ENCODE data around the gene CST5.
A peak's percentile ranks its signal among the peaks of the same experiment; 100 is the strongest.
"Not testable (repeated sequence)": the region's sequence is repeated elsewhere in the genome, so short reads cannot be mapped to it uniquely, and the experiment has no call there.

CST5 gene, protein sequence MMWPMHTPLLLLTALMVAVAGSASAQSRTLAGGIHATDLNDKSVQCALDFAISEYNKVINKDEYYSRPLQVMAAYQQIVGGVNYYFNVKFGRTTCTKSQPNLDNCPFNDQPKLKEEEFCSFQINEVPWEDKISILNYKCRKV

GRCh38 chr20:23879328-23879798 lies at the start of gene CST5:
TSS of gene CST5 (minus strand) at chr20:23879748. CDS start at chr20:23879676, 72 bp downstream.
- DNase-seq, result no peak

DNA sequence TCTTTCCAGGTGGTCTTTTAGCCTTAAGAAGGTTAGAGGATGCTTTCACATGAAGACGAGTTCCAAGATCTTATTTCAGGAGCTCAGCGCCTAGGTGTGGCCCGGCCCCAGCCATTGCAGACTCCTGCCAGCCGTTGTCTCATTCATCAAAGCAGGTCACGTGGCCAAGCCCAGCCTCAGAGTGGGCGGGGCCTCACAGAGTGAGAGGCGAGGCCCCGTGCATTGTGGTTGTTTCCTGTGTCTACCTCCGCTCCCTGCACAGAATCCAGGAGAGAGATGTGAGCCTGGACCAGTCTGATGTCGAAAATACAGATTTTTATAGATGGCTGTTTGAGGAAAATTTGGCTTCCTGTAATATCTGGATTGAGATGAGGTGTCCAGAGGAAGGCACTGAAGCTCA lies 49.2 kb upstream of the CST5 start:
- DNase-seq, result no peak

DNA sequence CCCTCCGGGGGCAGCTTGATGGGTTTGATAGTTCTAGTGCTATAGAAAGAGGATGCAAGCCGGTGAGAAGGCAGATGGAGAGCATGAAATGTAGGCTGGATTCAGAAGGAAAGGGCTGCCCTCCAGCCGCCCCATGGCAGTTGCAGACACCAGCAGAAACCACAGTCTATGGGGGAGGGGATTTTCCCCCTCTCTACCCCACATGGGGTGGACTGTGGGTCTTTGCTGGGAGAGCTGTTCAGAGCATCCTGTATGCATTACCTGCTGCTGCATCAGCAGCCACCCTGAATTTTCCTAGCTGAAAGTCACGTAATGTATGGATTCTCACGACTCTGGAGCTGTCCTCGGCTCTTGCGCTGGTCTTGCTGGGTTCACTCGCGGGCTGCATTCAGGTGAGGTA lies 48.8 kb upstream of the CST5 start:
- no peak for DNase-seq

GRCh38 chr20:23926944-23927872 lies 47.7 kb upstream of the CST5 start:
- DNase-seq, result no peak

GRCh38 chr20:23926526-23926880 lies 47.0 kb upstream of the CST5 start:
- DNase-seq, result no peak

- DNase-seq, result no peak
Measured at GRCh38 chr20:23925789-23926525, 46.4 kb upstream of the CST5 start.

GRCh38 chr20:23924751-23925150 lies 45.2 kb upstream of the CST5 start:
- DNase-seq, result no peak

GRCh38 chr20:23923891-23924435 lies 44.4 kb upstream of the CST5 start:
- no peak for DNase-seq

- no peak for DNase-seq
Measured at GRCh38 chr20:23923311-23923710, 43.8 kb upstream of the CST5 start.

DNA sequence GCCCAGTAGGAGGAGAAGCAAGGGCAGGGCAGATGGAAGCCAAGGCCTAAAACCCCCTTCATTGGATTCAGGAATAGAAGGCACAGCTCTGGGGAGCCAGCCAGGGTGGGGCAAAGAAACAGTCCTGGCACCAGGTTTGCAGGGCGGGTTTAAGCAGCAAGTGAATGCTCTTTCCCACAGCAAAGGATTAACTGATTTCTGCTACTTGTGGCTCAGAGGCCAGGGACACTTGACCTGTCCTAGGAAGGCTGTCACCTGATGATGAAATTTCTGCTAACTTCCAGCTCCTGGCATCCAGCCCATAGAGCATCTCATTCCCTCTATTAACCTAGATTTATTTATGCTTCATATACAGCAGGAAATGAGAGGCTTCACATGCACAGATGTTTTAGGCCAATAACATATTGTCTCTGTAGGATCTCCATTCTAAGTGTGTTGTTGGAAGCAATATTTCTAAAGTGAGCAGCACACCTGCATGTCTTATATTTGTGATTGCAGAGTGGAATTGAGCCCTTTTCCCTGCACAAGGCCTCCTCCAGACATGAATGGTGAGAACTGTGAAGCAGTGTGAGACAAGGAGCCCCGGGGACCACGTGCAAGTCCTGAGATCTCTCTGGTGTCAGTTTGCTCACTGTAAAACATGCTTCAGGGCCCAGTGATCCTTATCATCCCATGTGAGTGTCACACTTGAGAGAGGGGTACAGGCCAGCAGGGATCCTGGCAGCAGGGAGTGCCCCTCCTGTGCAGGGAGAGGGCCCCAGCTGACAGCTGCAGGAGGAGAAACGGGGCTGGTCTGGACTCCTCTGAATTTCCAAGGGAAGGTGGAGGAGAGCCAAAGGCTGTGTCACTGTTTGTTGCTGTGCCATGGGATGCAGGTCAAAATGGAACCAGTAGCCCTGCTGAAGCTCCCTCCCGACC lies 41.1 kb upstream of the CST5 start:
- DNase-seq, result no peak

GRCh38 chr20:23918896-23919295 lies 39.3 kb upstream of the CST5 start:
- DNase-seq, result no peak

DNA sequence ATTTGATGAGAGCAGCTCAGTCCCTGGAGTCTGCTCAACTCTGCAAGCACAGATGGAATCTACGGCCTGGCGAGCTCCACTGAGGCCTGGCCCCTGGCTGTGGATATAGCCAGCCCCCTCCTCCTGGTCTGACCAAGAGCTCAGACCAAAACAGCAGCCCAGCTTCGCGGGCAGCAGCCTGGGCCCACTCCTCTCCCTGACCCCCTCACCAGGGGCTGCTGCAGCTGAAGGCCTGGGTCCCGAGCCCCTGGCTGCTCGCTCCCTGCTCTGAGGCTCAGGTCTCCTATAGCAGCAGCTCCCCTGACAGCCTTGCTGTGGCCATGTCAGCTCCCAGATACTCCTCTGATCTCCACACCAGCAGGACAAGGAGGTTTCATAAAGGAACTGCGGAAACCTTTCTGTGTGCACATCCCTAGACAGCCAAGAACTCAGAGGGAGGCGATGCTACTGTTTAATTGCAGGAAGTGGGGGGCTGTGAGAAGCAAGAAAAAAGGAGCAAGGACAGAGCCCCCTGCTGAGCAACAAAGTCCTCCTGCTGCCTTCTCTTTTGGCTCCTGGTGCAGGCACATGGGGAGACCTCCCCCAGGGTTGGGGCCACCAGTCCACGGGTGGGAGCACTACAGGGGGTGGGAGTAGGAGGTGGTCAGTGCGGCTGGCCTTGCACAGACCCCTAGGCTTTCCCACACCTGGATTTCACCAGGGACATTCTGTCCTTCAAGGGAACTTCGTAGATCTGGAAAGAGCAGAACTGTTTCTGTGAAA lies 38.7 kb upstream of the CST5 start:
- DNase-seq, result no peak

DNA sequence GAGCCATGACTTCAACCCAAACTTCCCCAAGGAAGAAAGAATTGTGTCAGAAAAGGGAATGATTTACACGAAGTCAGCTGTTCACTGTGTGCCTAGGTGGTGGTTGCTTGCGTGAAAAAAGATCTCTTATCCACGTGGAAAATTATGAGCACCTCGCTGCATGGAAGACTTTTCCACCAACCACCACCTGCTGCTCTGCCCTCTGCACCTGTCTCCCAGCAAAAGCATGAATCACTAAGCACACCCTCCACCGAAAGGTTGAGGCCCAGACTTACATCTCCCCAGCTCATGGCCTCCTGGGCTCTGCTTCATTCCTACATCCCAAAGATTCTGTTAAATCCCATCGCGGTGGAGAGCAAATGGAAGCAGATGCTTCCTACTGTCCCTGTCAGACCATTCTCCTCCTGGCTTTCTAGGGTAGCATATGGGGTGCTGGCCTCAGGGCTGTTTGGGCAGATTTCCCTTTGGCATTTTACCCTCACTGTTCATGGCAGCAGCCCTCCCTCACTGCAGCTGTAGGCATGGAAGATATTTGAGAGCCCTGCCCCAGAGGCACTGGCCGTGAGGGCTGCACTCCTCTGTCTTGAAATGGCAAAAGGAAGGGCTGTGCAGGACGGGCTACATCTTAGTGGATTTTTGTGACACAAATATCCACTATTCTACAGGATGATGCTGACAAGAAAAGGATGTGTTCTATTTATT lies 37.6 kb upstream of the CST5 start:
- DNase-seq, result no peak

GRCh38 chr20:23915844-23916243 lies 36.3 kb upstream of the CST5 start:
- no peak for DNase-seq

DNA sequence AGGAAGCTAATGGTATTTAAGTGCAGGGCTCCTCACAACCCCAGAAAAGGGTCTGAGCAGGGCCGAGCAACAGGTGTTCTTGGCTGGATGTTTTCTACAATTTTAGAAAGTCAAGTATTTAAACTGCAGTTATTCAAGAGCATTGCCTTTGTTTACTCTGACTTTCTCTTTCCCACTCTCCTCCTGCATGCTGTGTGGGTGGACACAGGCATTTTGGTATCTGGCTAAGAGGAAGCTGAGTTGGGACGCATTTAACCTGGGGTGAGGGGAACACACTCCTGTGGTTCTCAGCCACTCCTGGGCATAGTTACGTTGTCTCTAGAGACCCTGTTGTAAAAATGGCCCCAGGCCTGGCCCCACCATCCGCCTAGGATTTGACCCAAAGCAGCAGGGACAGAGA lies 34.9 kb upstream of the CST5 start:
- DNase-seq, result not testable (repeated sequence)

GRCh38 chr20:23910210-23910609 lies 30.7 kb upstream of the CST5 start:
- DNase-seq, result no peak

DNA sequence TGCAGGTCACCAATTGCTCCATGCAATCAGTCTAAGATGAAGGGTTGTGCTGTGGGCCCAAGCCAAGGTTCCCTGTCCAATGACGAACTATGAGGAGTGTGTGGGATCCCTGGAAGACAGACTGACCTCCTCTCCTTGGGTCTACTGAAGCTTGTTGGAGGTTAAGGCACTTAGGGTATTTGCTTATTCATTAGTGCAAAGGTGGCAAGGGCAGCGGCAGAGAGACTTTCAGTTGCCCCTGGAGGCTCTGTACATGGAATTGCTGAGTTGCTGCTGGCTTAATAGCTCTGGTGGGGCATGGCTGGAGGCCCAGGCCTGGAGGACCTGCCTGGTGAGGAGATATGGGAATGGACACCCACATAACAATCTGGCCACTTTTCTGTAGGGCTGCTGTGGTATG lies 29.8 kb upstream of the CST5 start:
- no peak for DNase-seq

DNA sequence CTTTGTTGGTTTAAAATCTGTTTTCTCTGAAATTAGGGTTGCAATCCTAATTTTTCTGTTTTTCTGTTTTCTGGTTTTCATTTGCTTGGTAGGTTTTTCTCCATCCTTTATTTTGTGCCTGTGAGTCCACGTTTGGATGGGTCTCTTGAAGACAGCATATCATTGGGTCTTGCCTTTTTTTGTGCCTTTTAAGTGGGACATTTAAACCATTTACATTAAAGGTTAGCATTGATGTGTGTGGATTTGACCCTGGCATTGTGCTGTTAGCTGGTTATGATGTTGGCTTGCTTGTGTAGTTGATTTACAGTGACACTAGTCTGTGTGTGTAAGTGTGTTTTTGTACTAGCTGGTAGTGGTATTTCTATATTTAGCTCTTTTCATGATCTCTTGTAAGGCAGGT lies 28.0 kb upstream of the CST5 start:
- no peak for DNase-seq

DNA sequence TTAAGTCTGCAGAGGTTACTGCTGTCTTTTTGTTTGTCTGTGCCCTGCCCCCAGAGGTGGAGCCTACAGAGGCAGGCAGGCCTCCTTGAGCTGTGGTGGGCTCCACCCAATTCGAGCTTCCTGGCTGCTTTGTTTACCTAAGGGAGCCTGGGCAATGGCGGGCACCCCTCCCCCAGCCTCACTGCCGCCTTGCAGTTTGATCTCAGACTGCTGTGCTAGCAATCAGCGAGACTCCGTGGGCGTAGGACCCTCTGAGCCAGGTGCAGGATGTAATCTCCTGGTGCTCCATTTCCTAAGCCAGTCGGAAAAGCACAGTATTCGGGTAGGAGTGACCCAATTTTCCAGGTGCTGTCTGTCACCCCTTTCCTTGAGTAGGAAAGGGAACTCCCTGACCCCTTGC lies 22.8 kb upstream of the CST5 start:
- DNase-seq, result not testable (repeated sequence)

- DNase-seq, result not testable (repeated sequence)
Measured at GRCh38 chr20:23890867-23891266, 11.3 kb upstream of the CST5 start.

DNA sequence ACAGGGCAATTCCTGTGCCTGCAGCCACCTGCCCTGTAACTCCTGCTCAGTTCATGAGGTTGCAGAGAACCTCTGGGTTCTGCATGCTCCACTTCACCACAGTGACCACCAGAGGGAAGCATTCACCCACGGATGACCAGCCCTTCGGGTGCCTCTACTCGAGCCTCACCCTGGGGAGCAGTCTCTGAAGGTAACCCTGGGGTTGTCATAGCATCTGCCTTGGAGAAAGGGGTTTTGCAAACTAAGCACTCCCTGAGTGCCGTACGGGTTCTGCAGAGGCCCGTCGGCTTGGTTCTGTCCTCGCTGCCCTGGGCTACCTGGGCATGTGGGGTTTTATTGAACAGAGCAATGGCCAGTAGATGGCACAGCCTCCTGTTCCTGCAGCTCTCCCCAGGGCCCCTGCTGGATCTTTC lies 10.2 kb upstream of the CST5 start:
- DNase-seq, result peak; percentile 34 to 52
